Skeletal muscle tissue (tissue), 4 donors: ENCODE measurements around the gene SLC2A9. TPM values are rescaled to one million over a fixed set of nuclear protein-coding genes. Genes with fewer than 3 reads are reported as not detected.

Source experiments
- H3K27ac ChIP-seq: one replicate; pipeline ENCODE4 v1.7.0; 2013; ENCODE audit warnings: mild to moderate bottlenecking, low read depth, low read length, inconsistent platforms
- H3K27me3 ChIP-seq, 3 donors: one replicate each; pipeline ENCODE4 v1.7.0; 2013; ENCODE audit warnings: low read length in 3 of 3; ENCODE audit not compliant: control insufficient read depth in 3 of 3, insufficient read depth in 3 of 3
- H3K36me3 ChIP-seq, 3 donors: one replicate each; pipeline ENCODE4 v1.7.0; 2013; ENCODE audit warnings: low read length in 3 of 3; ENCODE audit not compliant: control insufficient read depth in 3 of 3, insufficient read depth in 3 of 3
- H3K4me1 ChIP-seq, 3 donors: one replicate each; pipeline ENCODE4 v1.7.0; 2013; ENCODE audit warnings: low read length in 3 of 3, mild to moderate bottlenecking in 3 of 3; ENCODE audit not compliant: control insufficient read depth in 3 of 3, insufficient read depth in 3 of 3
- H3K4me3 ChIP-seq, 3 donors: one replicate each; pipeline ENCODE4 v1.7.0; 2013; ENCODE audit warnings: low read length in 3 of 3
- H3K9ac ChIP-seq, 3 donors: one replicate each; pipeline ENCODE4 v1.7.0; 2013; ENCODE audit warnings: low read length in 3 of 3, mild to moderate bottlenecking in 3 of 3, moderate library complexity in 2 of 3, low read depth in 1 of 3
- H3K9me3 ChIP-seq, 3 donors: one replicate each; pipeline ENCODE4 v1.7.0; 2013; ENCODE audit warnings: low read length in 3 of 3; ENCODE audit not compliant: control insufficient read depth in 3 of 3
- total RNA-seq: library from RNA; depleted of rRNA; stranded (reverse); fragments of >200 nt; gene quantifications from one replicate; pipeline ENCODE4 v1.2.3, GENCODE V29; 2014
- donor health status: Osteomylitis.

Gene SLC2A9
- total RNA-seq, 1 donor from 2014 or later, result 1.0 TPM

DNA sequence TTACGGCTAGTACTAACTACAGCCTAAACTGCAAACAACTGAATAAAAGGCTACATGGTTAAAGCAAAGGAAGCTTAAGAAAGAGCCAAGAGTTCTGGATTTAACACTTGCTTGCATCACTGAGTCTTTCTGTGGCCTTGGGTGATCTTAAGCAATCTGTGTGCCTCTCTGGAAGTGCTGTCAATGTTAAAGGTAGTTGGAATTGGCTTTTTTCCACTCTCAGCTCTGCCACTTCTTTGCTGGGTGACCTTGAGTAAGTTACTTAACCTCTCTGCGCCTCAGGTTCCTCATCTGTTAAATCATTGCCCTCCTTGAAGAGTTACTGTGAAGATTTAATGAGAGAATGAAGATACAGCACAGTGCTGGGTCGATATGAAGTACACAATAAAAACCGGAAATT lies 15.7 kb downstream of the SLC2A9 start:
- Histone ChIP-seq H3K27ac (no peak overlapping the region), H3K9ac (no peak overlapping the region), H3K4me3 (no peak overlapping the region), H3K27me3 (no peaks in the 10 kb centered on the region), H3K4me1 (peaks cover 23 to 33% (median 33%) of the 10 kb centered on the region in 3 donors), H3K9me3 (no peaks in the 10 kb centered on the region), H3K36me3 (no peaks in the 10 kb centered on the region)

DNA sequence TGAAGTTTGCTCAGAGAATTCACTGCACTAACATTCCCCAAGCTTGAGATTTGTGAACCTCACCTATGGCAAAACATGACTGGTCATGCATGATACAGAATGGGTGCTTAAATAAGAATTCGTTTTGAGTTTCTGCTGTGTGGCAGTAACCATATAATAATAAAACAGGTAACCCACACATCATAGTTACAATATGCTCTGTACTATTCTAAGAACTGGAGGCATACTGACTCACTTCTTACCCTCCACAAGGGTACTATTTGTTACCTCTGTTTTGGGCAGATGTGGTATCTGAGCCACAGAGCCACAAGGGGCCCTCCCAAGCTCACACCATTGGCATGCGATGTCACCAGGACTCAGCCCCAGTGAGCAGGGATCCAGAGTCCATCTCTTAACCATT lies 17.6 kb downstream of the SLC2A9 start:
- Histone ChIP-seq H3K27me3 (no peaks in the 10 kb centered on the region), H3K27ac (no peak overlapping the region), H3K4me3 (no peak overlapping the region), H3K9ac (no peak overlapping the region), H3K4me1 (peaks cover 23 to 33% (median 33%) of the 10 kb centered on the region in 3 donors), H3K9me3 (no peaks in the 10 kb centered on the region), H3K36me3 (no peaks in the 10 kb centered on the region)

DNA sequence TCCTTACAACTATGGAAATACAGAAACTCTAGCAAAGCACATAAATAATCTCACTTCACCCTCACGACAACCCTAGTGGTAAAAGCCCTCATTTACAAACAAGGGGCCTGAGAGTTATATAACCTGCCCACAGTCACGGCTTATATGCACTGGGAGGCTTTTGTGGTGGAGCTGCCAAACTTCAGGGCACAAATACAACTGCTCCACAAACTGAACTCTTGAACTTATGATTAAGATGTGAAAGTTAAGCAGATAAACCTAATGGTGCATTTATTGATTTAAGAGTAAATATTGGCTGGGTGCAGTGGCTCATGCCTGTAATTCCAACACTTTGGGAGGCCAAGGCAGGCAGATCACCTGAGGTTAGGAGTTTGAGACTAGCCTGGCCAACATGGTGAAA lies 19.0 kb downstream of the SLC2A9 start:
- Histone ChIP-seq H3K4me1 (peaks cover 13 to 21% (median 19%) of the 10 kb centered on the region in 3 donors), H3K9me3 (no peaks in the 10 kb centered on the region), H3K4me3 (no peak overlapping the region), H3K27ac (no peak overlapping the region), H3K9ac (no peak overlapping the region), H3K27me3 (no peaks in the 10 kb centered on the region), H3K36me3 (no peaks in the 10 kb centered on the region)

DNA sequence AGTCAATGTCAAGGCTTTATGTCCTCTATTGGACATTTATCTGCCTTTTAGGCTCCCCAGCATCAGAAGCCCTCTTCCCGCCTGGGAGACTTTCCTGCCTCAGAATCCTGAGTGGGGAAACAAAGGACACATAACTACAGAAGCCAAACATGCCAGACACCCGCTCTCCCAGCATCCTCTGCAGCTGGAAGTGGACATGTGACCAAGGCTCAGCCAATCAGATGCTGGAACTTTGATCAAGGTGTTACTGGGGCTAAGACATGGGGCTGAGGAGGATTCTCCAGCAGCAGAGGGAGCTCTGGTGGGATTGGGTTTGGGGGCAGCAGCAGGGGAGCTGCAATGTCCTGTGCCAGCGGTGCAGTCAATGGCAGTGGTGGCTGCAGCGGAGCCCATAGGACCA lies 19.5 kb downstream of the SLC2A9 start:
- Histone ChIP-seq H3K9me3 (no peaks in the 10 kb centered on the region), H3K27me3 (no peaks in the 10 kb centered on the region), H3K4me3 (no peak overlapping the region), H3K36me3 (no peaks in the 10 kb centered on the region), H3K4me1 (peaks cover 7 to 16% (median 13%) of the 10 kb centered on the region in 3 donors), H3K9ac (no peak overlapping the region), H3K27ac (no peak overlapping the region)

DNA sequence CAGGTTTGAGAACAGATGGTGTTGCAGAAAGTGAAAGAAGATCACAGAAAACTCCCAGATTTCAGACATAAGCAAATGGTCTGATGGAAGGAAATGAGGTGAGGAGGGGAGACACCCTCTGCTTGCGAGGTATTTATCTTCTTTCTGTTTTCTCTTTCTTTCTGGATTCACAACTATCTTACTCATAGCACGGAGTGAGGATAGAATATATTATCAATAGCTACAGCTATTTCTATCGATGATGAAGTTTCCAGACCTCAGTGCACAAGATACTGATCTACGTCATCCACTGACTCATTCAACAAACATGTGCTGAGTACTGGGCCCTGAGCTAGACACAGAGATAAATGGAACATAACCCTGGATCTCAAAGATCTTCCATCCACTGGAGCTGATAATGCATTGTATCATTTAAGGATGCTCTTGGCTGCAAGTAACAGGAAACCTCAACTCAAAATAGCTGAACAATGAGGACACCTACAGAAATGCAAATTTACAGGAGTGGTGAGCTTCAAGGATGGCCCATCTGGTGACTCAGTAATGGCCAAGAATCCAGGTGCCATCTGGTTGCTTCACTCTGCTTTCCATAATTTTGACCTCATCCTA lies 21.2 kb downstream of the SLC2A9 start:
- H3K4me3 ChIP-seq, result no peak overlapping the region
- H3K9ac ChIP-seq, result no peak overlapping the region
- H3K36me3 ChIP-seq, result no peaks in the 10 kb centered on the region
- no peaks in the 10 kb centered on the region for H3K9me3 ChIP-seq
- peaks cover 0 to under 1% (median under 1%) of the 10 kb centered on the region in 3 donors for H3K4me1 ChIP-seq
- no peaks in the 10 kb centered on the region for H3K27me3 ChIP-seq
- H3K27ac ChIP-seq, result no peak overlapping the region

DNA sequence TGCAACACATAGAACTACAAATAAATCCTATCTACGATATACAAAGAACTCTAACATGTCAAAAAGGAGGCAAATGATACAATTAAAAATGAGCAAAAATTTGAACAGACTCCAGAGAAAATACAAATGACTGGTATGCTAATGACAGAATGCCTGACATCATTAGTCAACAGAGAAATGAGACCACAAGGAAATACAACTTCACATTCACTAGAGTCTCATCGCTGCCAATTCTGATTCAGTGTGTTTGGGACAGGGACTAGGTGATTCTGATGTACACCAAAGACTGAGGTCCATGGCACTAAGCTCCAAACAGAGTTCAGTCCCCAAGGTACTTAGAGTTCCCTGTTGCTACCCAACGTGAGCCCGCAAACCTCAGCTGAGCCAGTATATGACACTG lies 23.4 kb downstream of the SLC2A9 start:
- H3K9me3 ChIP-seq, result no peaks in the 10 kb centered on the region
- no peak overlapping the region for H3K27ac ChIP-seq
- H3K36me3 ChIP-seq, result no peaks in the 10 kb centered on the region
- no peak overlapping the region for H3K9ac ChIP-seq
- no peak overlapping the region for H3K4me3 ChIP-seq
- no peaks in the 10 kb centered on the region for H3K4me1 ChIP-seq
- no peaks in the 10 kb centered on the region for H3K27me3 ChIP-seq

DNA sequence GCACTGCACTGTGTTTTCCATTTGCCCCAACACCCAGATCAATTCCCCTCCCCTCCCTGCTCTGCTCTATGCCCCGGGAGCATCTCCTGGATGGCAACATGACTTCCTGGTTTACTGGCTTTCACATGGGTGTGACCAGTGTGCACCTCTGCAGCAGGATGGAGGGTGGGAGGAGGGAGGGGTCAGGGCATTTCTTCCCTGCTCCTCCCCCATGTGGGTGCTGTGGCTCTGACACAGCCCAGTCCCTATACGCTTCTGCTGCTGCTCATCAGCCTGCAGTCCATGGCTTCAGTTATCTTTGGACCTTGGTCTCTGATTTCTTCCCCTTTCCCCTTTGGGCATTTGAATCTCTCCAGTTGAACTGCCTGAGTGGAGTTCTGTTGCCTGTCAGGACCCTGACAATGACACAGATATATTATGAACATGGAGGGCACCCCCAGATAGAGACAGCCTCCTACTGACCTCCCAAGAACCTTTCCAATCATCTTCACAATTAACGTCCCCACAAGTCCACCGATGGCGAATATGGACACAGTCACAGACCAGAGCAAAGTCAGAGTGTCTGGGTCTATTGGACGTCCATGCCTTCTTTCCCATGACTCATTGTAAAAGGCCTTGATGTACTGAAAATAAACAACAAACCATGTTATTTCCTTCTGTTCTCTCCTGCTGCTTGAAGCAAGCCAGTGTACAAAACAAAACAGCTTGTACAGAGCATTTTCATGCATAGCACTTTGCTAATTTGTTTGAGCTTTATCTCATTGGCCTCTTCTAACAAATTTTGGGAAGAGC lies 24.8 kb downstream of the SLC2A9 start:
- Histone ChIP-seq H3K27me3 (no peaks in the 10 kb centered on the region), H3K27ac (no peak overlapping the region), H3K9ac (no peak overlapping the region), H3K9me3 (no peaks in the 10 kb centered on the region), H3K4me3 (no peak overlapping the region), H3K36me3 (no peaks in the 10 kb centered on the region), H3K4me1 (no peaks in the 10 kb centered on the region)

DNA sequence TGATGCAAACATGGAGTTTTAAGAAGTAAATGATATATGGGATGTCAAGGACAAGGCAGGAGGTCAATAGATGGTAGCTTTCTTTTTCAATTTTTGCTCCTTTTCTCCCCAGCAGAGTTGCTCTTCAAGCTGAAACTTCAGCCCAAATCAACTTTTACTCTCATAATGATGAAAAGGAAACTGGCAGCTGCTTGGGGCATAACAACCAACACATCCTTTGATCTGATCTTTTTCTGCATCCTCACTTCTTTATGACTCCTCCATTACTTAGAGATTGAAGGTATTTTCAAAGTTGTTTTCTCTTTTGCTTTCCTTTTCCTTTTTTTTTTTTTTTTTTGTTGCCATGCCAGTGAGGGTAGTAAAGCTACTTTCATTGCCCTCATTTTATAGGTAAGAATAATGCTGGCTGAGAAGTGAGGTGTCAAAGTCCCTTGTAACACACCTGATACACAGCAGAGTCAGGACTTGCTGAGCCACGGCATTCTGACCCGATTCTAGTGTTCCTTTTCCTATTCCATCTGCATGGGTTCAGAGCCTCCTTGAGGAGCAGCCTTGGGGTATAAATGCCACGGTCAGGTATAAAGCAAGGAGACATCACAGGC lies 26.9 kb downstream of the SLC2A9 start:
- Histone ChIP-seq H3K9ac (no peak overlapping the region), H3K36me3 (no peaks in the 10 kb centered on the region), H3K27ac (no peak overlapping the region), H3K27me3 (no peaks in the 10 kb centered on the region), H3K4me3 (no peak overlapping the region), H3K9me3 (no peaks in the 10 kb centered on the region), H3K4me1 (peaks cover 0 to 2% (median 0%) of the 10 kb centered on the region in 3 donors)

DNA sequence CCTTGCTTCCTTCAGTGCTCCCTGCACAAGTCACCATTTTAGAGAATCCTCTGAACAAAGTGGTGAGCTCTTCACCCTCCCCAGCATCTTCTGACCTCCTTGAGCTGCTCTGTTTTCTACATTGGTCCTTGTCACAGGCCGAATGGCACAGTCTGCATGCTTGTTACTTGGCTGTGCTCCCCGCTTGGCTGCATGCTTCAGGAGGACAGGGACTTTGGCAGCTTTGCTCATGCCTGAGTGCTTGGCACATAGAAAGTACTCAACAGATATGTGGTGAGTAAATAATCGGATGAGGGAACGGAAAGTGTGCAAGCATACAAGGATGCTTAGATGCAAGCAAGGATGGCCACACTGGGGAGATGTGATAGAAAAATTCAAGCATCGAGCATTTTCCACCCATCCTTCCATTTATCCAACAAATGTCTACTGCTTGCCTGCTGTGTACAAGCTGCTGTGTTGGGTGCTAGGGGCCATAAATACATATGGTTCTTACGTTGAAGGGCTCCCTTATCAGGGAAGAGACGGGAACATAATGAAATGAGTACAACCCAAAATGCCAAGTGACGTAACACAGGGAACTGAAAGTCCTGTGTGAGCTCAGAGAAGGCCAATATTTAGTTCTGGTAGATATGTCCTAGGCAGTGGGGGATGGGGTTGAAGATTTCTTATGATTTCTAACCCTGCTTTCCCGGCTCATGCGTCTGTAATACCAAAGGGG lies 31.2 kb downstream of the SLC2A9 start:
- no peaks in the 10 kb centered on the region for H3K9me3 ChIP-seq
- H3K4me3 ChIP-seq, result no peak overlapping the region
- H3K27me3 ChIP-seq, result no peaks in the 10 kb centered on the region
- no peaks in the 10 kb centered on the region for H3K36me3 ChIP-seq
- no peak overlapping the region for H3K27ac ChIP-seq
- H3K9ac ChIP-seq, result no peak overlapping the region
- H3K4me1 ChIP-seq, result peaks cover 0 to 2% (median 0%) of the 10 kb centered on the region in 3 donors
